CD4-positive, alpha-beta T cell treated with Interleukin-21 for 1 hour (primary cell): Measurements from ENCODE around the gene SH3RF2.
"Not testable (repeated sequence)": the region's sequence is repeated elsewhere in the genome, so short reads cannot be mapped to it uniquely, and the experiment has no call there.

Experiments used
- DNase-seq: peaks from one replicate; pipeline ENCODE4 v3.0.0-alpha.2; 2020

SH3RF2 gene

DNA sequence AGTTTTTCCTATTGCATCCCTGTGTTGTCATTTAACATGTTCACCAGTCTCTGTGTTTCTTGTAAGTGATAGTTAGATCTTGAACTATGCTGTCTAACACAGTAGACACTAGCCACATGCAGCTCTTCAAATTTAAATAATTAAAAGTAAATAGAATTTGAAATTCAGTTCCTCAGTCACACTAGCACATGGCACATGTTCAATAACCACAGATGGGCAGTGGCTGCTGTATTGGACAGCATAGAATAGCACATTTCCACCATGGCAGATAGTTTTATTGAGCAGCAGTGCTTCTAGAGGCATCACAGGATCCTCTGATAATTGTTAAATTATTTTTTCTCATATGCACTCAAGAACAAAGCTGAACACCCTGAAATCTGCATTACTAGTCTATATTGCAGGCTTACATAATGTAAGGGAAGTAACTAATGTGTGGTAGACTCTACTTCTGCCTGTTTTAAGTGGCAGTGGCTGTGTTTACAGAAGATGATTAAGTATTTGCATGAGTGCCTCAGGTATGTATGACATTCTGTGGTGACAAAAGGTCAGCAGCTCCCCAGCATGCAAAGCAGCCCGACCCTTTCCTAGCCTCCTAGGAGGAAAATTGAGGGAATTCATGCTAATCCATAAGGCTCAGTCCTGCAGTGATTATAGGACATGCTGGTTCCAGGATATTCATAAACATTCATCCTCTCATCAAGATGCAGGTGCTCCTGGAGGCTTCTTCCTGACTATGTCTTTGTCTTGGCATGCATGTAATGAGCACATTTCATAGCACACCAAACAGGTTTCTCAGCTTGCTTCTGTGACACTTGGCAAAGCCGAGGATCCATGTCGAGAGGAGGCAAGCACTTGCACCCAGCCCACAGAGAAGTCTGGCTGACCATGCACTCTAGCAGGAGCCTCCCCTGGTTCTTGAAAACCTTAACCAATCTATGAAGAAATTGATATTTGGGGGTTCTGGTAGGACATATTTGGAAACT is 45.5 kb downstream of the SH3RF2 start:
- DNase-seq: no peak

GRCh38 chr5:145982572-145983318 is 46.4 kb downstream of the SH3RF2 start:
- DNase-seq: no peak

- no peak for DNase-seq
Observed at GRCh38 chr5:145983446-145983845, 47.1 kb downstream of the SH3RF2 start.

- peak; percentile 3 for DNase-seq
Observed at GRCh38 chr5:145984072-145984471, 47.7 kb downstream of the SH3RF2 start.

- DNase-seq: no peak
Observed at GRCh38 chr5:145987856-145988255, 51.5 kb downstream of the SH3RF2 start.

- no peak for DNase-seq
Observed at GRCh38 chr5:145988993-145989392, 52.6 kb downstream of the SH3RF2 start.

GRCh38 chr5:145989428-145989827 is 53.0 kb downstream of the SH3RF2 start:
- DNase-seq: no peak

DNA sequence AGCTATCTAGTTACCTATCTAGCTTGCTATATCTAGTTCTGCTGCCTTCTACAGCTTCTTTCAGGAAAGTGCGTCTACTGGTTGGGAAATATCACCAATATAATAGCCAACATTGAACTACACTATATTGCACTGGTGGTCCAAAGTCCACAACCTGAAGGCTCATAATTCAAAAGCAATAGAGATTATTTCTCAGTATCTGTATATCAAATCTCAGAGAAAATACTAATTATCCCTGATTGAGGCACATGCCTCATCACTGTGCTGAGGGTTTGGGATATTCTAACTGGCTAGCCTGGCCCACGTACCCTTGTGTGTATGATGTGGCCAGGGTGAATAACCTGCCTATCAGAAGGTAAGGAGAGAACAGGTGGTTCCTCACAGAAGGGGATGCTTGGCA is 53.8 kb downstream of the SH3RF2 start:
- no peak for DNase-seq

DNA sequence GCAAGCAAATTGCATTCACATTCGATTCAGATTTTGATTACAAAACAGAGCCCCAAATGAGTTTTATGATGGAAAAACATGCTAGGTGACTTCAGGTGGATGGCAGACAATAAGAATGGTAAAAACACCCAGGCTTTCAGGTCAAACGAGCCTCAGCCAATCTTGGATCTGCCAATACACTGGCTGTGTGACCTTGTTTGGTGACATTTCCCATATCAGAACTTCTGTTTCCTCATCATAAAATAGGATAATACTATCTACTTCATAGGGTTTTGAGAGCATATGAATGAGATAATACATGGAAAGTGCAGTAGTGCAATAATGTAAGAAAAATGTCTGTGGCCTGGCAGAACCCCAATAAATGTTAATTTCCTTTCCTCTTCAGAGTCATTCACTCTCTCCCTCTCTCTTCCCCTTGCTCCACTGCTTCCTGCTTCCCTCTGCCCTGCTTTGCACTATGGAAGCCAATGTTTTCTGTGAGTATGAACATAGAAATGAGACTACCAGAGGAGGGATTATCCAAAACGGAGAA is 54.7 kb downstream of the SH3RF2 start:
- DNase-seq: no peak

DNA sequence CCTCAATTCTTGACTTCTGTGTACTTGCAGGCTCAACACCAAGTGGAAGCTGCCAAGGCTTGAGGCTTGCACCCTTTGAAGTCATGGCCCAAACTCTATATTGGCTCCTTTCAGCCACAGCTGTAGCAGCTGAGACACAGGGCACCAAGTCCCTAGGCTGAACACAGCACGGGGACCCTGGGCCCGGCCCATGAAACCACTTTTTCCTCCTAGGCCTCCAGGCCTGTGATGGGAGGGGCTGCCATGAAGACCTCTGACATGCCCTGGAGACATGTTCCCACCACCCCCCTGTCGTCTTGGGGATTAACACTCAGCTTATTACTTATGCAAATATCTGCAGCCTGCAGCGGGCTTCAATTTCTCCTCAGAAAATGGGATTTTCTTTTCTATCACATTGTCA is 57.2 kb downstream of the SH3RF2 start:
- DNase-seq: not testable (repeated sequence)

DNA sequence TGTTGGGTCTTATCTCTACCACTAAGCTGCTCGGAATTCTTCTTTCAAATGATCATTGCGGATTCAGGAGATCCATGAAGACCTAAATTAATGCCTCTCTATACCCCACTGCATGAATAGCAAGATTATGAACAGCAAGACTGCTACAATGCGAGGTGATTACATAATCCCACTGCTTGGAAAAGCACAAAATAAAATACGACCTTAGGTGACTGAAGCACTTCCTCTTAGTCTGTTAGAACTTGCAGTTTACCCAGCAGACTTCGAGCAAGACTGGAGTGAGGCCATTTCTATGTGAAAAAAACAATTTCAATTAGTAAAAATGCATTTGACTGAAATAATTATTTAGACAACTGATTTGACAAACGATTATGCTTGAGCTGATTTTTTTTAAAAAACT is 59.8 kb downstream of the SH3RF2 start:
- DNase-seq: no peak

DNA sequence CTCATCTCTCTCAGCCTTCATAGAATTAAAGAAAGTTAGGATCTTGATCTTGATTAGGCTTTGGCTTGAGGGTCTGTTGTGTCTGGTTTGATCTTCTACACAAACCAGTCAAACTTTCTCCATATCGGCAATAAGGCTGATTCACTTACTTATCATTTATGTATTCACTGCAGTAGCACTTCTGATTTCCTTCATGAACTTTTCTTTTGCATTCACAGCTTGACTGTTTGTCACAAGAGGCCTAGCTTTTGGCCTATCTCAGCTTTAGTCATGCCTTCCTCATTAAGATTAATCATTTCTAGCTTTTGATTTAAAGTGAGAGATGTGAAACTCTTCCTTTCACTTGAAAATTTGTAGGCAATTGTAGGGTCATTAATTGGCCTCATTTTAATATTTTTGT is 62.8 kb downstream of the SH3RF2 start:
- DNase-seq: no peak

DNA sequence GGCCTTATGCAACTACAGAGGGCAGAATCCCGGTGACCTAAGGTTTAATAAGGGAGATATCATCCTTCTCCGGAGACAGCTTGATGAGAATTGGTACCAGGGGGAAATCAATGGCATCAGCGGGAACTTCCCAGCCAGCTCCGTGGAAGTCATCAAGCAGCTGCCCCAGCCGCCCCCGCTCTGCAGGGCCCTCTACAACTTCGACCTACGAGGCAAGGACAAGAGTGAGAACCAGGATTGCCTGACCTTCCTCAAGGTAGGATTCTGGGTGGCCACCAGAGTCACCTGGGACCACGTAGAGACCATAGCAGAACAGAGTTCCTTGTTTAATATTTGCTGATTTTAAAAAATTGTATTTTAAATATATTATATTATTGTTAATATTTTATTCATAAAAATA is 63.7 kb downstream of the SH3RF2 start:
- no peak for DNase-seq

DNA sequence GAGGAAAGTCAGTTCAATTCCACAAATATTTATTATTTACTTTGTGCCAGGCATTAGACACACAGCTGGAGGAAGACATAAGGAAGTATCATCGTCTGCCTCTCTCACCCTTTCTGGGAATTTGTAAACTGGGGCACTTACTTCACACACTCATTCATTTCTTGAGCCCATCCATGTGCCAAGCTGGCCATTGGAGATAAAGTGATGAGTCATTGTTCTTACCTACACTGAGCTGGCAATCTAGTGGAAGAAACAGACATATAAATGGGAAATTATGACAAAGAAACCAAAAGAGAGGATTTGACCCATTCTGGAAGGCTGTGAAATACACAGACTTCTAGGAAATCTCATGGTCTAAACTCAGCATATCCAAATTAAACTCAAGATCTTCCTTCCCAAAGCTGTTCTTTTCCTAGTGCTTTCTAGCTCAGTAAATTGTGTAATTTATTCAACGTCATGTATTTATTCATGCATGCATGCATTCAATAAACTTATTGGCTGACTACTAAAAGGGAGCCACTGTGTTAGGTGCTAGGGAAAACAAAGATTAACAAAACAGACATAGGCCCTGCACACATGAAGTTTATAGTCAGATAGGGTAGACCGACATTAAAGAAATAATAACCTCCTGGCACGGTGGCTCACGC is 65.3 kb downstream of the SH3RF2 start:
- DNase-seq: no peak

- no peak for DNase-seq
Observed at GRCh38 chr5:146002491-146002890, 66.1 kb downstream of the SH3RF2 start.

DNA sequence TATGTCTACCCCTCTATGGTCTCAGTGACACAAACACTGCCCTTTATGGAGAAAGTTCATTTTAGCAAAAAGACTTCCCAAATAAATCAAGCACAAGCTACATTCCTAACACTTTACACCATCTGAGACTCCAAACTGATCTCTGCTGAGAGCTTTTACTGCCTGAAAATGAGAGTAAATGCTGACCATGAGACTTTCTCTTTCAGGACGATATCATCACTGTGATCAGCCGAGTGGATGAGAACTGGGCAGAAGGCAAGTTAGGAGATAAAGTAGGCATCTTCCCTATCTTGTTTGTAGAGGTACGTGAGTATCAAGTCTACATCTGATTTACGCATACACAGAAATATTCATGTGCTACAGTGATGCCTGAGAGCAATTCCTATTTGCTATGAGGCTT is 67.5 kb downstream of the SH3RF2 start:
- no peak for DNase-seq

GRCh38 chr5:146005264-146005663 is 68.9 kb downstream of the SH3RF2 start:
- no peak for DNase-seq

DNA sequence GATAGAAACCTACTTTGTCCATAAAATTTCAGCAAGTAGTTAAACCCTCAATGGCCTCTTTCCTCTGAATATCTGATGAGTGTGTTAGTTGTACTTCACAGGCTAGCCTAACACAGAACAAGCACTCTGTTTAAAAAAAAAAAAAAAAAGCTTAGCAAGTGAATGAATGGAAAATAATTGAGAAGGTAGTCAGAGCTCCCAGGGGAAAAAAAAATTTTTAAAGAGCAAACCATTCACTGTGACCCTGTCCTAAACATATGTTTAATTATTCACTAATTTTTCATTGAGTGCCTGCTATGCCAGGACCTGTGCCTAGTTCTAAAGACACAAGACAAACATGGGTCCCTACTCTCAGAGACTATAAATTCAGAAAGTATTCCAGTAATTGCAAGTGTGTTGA is 69.3 kb downstream of the SH3RF2 start:
- DNase-seq: no peak

GRCh38 chr5:146006470-146007190 is 70.3 kb downstream of the SH3RF2 start:
- DNase-seq: peak; percentile 2

GRCh38 chr5:146007270-146007669 is 70.9 kb downstream of the SH3RF2 start:
- DNase-seq: no peak

- no peak for DNase-seq
Observed at GRCh38 chr5:146007989-146008388, 71.6 kb downstream of the SH3RF2 start.

DNA sequence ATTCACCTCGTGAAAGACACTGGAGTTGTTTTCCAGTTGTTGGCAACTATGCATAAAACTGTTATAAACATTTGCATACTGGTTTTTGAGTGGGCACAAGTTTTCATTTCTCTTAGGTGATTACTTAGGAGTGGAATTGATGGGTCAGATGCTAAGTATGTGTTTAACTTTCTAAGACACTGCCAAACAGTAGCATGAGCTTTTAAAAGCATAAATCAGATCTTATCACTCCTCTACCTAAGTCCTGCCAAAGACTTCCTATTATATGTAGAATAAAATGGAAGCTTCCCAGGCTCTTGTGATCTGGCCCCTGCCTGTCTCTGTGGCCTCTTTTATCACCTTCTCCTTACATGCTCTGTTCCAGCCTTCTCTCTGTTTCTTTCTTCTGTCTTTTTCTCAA is 72.6 kb downstream of the SH3RF2 start:
- DNase-seq: no peak

DNA sequence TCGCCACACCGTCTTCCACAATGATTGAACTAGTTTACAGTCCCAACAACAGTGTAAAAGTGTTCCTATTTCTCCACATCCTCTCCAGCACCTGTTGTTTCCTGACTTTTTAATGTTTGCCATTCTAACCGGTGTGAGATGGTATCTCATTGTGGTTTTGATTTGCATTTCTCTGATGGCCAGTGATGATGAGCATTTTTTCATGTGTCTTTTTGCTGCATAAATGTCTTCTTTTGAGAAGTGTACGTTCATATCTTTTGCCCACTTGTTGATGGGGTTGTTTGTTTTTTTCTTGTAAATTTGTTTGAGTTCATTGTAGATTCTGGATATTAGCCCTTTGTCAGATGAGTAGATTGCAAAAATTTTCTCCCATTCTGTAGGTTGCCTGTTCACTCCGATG is 74.1 kb downstream of the SH3RF2 start:
- DNase-seq: not testable (repeated sequence)
